Colonic mucosa (tissue), 4 donors: ENCODE results near the gene FBXL16. TPM values are rescaled to one million over a fixed set of nuclear protein-coding genes. Genes with fewer than 3 reads are reported as not detected.
A peak's percentile ranks its signal among the peaks of the same experiment; 100 is the strongest.

Experiments
- DNase-seq: peaks from one replicate; pipeline ENCODE4 v3.0.0-alpha.2; 2020
- H3K27ac ChIP-seq: fragments of 200-600 bp; one replicate; pipeline ENCODE4 v1.8.0; 2021
- H3K27me3 ChIP-seq: fragments of 200-600 bp; one replicate; pipeline ENCODE4 v1.8.0; 2021
- H3K36me3 ChIP-seq: fragments of 200-600 bp; one replicate; pipeline ENCODE4 v1.8.0; 2021
- H3K4me1 ChIP-seq: fragments of 200-600 bp; one replicate; pipeline ENCODE4 v1.8.0; 2021; ENCODE audit warnings: mild to moderate bottlenecking
- H3K4me3 ChIP-seq: fragments of 200-600 bp; one replicate; pipeline ENCODE4 v1.8.0; 2021
- H3K9ac ChIP-seq, 2 donors: one replicate each; pipeline ENCODE4 v1.7.0; 2013; ENCODE audit warnings: control low read depth in 2 of 2, low read depth in 2 of 2, low read length in 2 of 2
- H3K9me3 ChIP-seq: fragments of 200-600 bp; one replicate; pipeline ENCODE4 v1.8.0; 2021
- intact Hi-C: fragments of 100-400 bp; cut with DNase I; formaldehyde crosslinking; loops from one replicate; pipeline ENCODE4 v1.14.1; 2022
- total RNA-seq, 2 donors: library from RNA; stranded (reverse); fragmentation: NEBNext Ultra II Directional in 1 of 2; extraction: Animal tissue kit (Norgen Biotek cat#: 25700) in 1 of 2; gene quantifications; one replicate each; pipeline ENCODE4 v1.2.1, GENCODE V29; 2021
- TF ChIP-seq, protein P1 (sequence below): fragments of 200-600 bp; IDR thresholded peaks from one replicate; pipeline ENCODE4 v1.8.0; 2022; ENCODE audit warnings: antibody characterized with exemption, mild to moderate bottlenecking
- donor health status: healthy.
- donor health status: DM: no; HTN: no; CAD: no.
- donor health status: DM: no; HTN: no; CAD: no.

The FBXL16 gene
- total RNA-seq, 2 donors from 2014 or later: 2.0 to 2.2 TPM

DNA sequence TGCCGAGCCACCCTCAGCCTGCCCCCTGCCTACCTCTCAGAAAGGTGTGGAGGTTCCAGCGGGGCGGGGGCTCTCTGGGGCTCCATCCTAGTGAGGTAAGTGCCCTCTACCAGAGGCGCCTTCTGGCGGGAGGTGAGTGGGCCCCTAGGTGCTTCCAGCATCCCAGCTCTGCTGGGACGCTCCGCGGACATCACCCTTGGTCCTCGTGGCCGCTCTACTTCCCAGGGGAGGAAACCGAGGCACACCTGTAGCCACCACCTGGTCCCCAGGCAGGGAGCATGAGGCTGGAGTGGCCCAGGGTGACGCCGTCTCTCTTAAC is 62.6 kb downstream of the FBXL16 start:
- intact Hi-C loops: no loop called here
- H3K4me1 ChIP-seq: peaks cover 29% of the 10 kb centered on the region
- TF ChIP-seq, protein P1, sequence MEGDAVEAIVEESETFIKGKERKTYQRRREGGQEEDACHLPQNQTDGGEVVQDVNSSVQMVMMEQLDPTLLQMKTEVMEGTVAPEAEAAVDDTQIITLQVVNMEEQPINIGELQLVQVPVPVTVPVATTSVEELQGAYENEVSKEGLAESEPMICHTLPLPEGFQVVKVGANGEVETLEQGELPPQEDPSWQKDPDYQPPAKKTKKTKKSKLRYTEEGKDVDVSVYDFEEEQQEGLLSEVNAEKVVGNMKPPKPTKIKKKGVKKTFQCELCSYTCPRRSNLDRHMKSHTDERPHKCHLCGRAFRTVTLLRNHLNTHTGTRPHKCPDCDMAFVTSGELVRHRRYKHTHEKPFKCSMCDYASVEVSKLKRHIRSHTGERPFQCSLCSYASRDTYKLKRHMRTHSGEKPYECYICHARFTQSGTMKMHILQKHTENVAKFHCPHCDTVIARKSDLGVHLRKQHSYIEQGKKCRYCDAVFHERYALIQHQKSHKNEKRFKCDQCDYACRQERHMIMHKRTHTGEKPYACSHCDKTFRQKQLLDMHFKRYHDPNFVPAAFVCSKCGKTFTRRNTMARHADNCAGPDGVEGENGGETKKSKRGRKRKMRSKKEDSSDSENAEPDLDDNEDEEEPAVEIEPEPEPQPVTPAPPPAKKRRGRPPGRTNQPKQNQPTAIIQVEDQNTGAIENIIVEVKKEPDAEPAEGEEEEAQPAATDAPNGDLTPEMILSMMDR: no peak
- H3K36me3 ChIP-seq: no peaks in the 10 kb centered on the region
- no peak for DNase-seq
- H3K9me3 ChIP-seq: no peaks in the 10 kb centered on the region
- no peaks in the 10 kb centered on the region for H3K27me3 ChIP-seq
- H3K4me3 ChIP-seq: peak overlapping the region; percentile 87
- peak overlapping the region; percentile 86 for H3K27ac ChIP-seq
- peak overlapping the region; percentile 95 to 97 for H3K9ac ChIP-seq

Other genes starting within 250 kb of the FBXL16 start
- gene CAPN15, start 178.1 kb downstream of the FBXL16 start, total RNA-seq: 100 to 1,000 TPM in 1 of 2 donors, 10 to 100 TPM in 1; 74.6 to 139 TPM
- gene PRR35, start 145.4 kb downstream of the FBXL16 start, total RNA-seq: not detected
- gene NHLRC4, start 138.8 kb downstream of the FBXL16 start, total RNA-seq: under 1 TPM; 0.32 to 0.35 TPM
- 10 to 100 TPM; 25.6 to 59.3 TPM for gene PIGQ, start 135.8 kb downstream of the FBXL16 start, total RNA-seq
- gene RAB40C, start 115.7 kb downstream of the FBXL16 start, total RNA-seq: 10 to 100 TPM; 34.9 to 38.5 TPM
- 1 to 10 TPM in 1 of 2 donors, under 1 TPM in 1; 0.80 to 1.1 TPM for gene WFIKKN1, start 74.8 kb downstream of the FBXL16 start, total RNA-seq
- 100 to 1,000 TPM in 1 of 2 donors, 10 to 100 TPM in 1; 43.7 to 102 TPM for gene METTL26, start 69.5 kb downstream of the FBXL16 start, total RNA-seq
- gene MCRIP2, start 64.0 kb downstream of the FBXL16 start, total RNA-seq: 100 to 1,000 TPM; 132 to 158 TPM
- gene WDR90, start 56.4 kb downstream of the FBXL16 start, total RNA-seq: 100 to 1,000 TPM in 1 of 2 donors, 10 to 100 TPM in 1; 25.1 to 122 TPM
- 100 to 1,000 TPM; 112 to 182 TPM for gene RHOT2, start 37.7 kb downstream of the FBXL16 start, total RNA-seq
- gene RHBDL1, start 30.1 kb downstream of the FBXL16 start, total RNA-seq: 1 to 10 TPM; 4.0 to 5.7 TPM
- gene STUB1, start 25.4 kb downstream of the FBXL16 start, total RNA-seq: 100 to 1,000 TPM in 1 of 2 donors, 10 to 100 TPM in 1; 96.7 to 159 TPM
- 10 to 100 TPM; 40.7 to 72.1 TPM for gene JMJD8, start 21.5 kb downstream of the FBXL16 start, total RNA-seq
- gene WDR24, start 15.4 kb downstream of the FBXL16 start, total RNA-seq: 10 to 100 TPM in 1 of 2 donors, 1 to 10 TPM in 1; 8.5 to 18.8 TPM
- 10 to 100 TPM; 23.3 to 50.0 TPM for gene METRN, start 9.3 kb upstream of the FBXL16 start, total RNA-seq
- gene ANTKMT, start 15.3 kb upstream of the FBXL16 start, total RNA-seq: 10 to 100 TPM; 42.1 to 83.1 TPM
- gene CCDC78, start 20.6 kb upstream of the FBXL16 start, total RNA-seq: 1 to 10 TPM in 1 of 2 donors, under 1 TPM in 1; 0.37 to 3.7 TPM
- 10 to 100 TPM in 1 of 2 donors, 1 to 10 TPM in 1; 2.6 to 13.0 TPM for gene HAGHL, start 21.3 kb upstream of the FBXL16 start, total RNA-seq
- 10 to 100 TPM; 29.2 to 62.1 TPM for gene CIAO3, start 35.2 kb upstream of the FBXL16 start, total RNA-seq
- gene MSLN, start 54.9 kb upstream of the FBXL16 start, total RNA-seq: 1 to 10 TPM; 1.4 to 1.8 TPM
- gene RPUSD1, start 82.6 kb upstream of the FBXL16 start, total RNA-seq: 10 to 100 TPM; 17.3 to 35.6 TPM
- 100 to 1,000 TPM in 1 of 2 donors, 10 to 100 TPM in 1; 16.5 to 111 TPM for gene CHTF18, start 82.8 kb upstream of the FBXL16 start, total RNA-seq
- under 1 TPM in 1 of 2 donors, not detected in 1; 0.24 TPM for gene GNG13, start 94.9 kb upstream of the FBXL16 start, total RNA-seq